HG02970 (cell line): ENCODE measurements around the gene MYBPC1.
"Not testable (repeated sequence)": the region's sequence is repeated elsewhere in the genome, so short reads cannot be mapped to it uniquely, and the experiment has no call there.

Experiments
- ATAC-seq: cut with Tn5 transposase; IDR thresholded peaks from one replicate; pipeline ENCODE4 v1.9.1; 2021; ENCODE audit warnings: mild to moderate bottlenecking, moderate library complexity, moderate number of reproducible peaks; ENCODE audit not compliant: unreplicated experiment, low FRiP score

The MYBPC1 gene

GRCh38 chr12:101594700-101595099 lies at the start of gene MYBPC1:
Gene MYBPC1 (plus strand): TSS chr12:101594971. CDS start chr12:101595071, 100 bp downstream.
- ATAC-seq, result no peak

- ATAC-seq, result no peak
Measured at GRCh38 chr12:101551362-101552114, 43.2 kb upstream of the MYBPC1 start.

- no peak for ATAC-seq
Measured at GRCh38 chr12:101552277-101552676, 42.5 kb upstream of the MYBPC1 start.

- ATAC-seq, result no peak
Measured at GRCh38 chr12:101557094-101557493, 37.7 kb upstream of the MYBPC1 start.

- ATAC-seq, result not testable (repeated sequence)
Measured at GRCh38 chr12:101558726-101559125, 36.0 kb upstream of the MYBPC1 start.

- no peak for ATAC-seq
Measured at GRCh38 chr12:101563212-101563611, 31.6 kb upstream of the MYBPC1 start.

- ATAC-seq, result no peak
Measured at GRCh38 chr12:101564912-101565311, 29.9 kb upstream of the MYBPC1 start.

- no peak for ATAC-seq
Measured at GRCh38 chr12:101566318-101566717, 28.5 kb upstream of the MYBPC1 start.

- no peak for ATAC-seq
Measured at GRCh38 chr12:101567918-101568317, 26.9 kb upstream of the MYBPC1 start.

GRCh38 chr12:101570047-101570446 lies 24.7 kb upstream of the MYBPC1 start:
- ATAC-seq, result no peak

GRCh38 chr12:101571105-101571504 lies 23.7 kb upstream of the MYBPC1 start:
- no peak for ATAC-seq

- ATAC-seq, result no peak
Measured at GRCh38 chr12:101573743-101574142, 21.0 kb upstream of the MYBPC1 start.

- ATAC-seq, result no peak
Measured at GRCh38 chr12:101578417-101578816, 16.4 kb upstream of the MYBPC1 start.

- ATAC-seq, result no peak
Measured at GRCh38 chr12:101581190-101581589, 13.6 kb upstream of the MYBPC1 start.

GRCh38 chr12:101582937-101583336 lies 11.8 kb upstream of the MYBPC1 start:
- ATAC-seq, result no peak

GRCh38 chr12:101590383-101590782 lies 4.4 kb upstream of the MYBPC1 start:
- ATAC-seq, result no peak

- no peak for ATAC-seq
Measured at GRCh38 chr12:101591781-101592180, 3.0 kb upstream of the MYBPC1 start.

GRCh38 chr12:101592448-101592847 lies 2.3 kb upstream of the MYBPC1 start:
- ATAC-seq, result no peak

GRCh38 chr12:101592921-101593320 lies 1.9 kb upstream of the MYBPC1 start:
- ATAC-seq, result no peak

GRCh38 chr12:101596172-101596571 lies 1.4 kb downstream of the MYBPC1 start:
- no peak for ATAC-seq

GRCh38 chr12:101597164-101597563 lies 2.4 kb downstream of the MYBPC1 start:
- ATAC-seq, result no peak

- no peak for ATAC-seq
Measured at GRCh38 chr12:101598483-101598882, 3.7 kb downstream of the MYBPC1 start.
